Sigmoid colon (tissue), 3 donors: ENCODE data around the gene NLRC5.

ENCODE experiments used
- POLR2A ChIP-seq, 2 donors: fragments of 450-650 bp; IDR thresholded peaks; one replicate each; pipeline ENCODE4 v1.6.1; 2016; ENCODE audit warnings: antibody characterized with exemption in 2 of 2, mild to moderate bottlenecking in 2 of 2, moderate library complexity in 2 of 2
- TF ChIP-seq, protein P1 (sequence below), 4 experiments: fragments of 450-650 bp in 3 of 4; fragments of 200-600 bp in 1 of 4; IDR thresholded peaks; one replicate each; pipeline ENCODE4 v1.5.1; 2016 to 2019; ENCODE audit warnings: antibody characterized with exemption in 4 of 4, mild to moderate bottlenecking in 3 of 4, moderate library complexity in 2 of 4

GRCh38 chr16:56983211-56983751 lies 6.1 kb upstream of the NLRC5 start:
- TF ChIP-seq, protein P1, sequence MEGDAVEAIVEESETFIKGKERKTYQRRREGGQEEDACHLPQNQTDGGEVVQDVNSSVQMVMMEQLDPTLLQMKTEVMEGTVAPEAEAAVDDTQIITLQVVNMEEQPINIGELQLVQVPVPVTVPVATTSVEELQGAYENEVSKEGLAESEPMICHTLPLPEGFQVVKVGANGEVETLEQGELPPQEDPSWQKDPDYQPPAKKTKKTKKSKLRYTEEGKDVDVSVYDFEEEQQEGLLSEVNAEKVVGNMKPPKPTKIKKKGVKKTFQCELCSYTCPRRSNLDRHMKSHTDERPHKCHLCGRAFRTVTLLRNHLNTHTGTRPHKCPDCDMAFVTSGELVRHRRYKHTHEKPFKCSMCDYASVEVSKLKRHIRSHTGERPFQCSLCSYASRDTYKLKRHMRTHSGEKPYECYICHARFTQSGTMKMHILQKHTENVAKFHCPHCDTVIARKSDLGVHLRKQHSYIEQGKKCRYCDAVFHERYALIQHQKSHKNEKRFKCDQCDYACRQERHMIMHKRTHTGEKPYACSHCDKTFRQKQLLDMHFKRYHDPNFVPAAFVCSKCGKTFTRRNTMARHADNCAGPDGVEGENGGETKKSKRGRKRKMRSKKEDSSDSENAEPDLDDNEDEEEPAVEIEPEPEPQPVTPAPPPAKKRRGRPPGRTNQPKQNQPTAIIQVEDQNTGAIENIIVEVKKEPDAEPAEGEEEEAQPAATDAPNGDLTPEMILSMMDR (IDR thresholded peaks at IDR 0.05) = no peak
- TF ChIP-seq POLR2A (IDR thresholded peaks at IDR 0.05) = no peak
